BJ (cell line): ENCODE results near the gene MAP2. TPM values are rescaled to one million over a fixed set of nuclear protein-coding genes. Genes with fewer than 3 reads are reported as not detected.

Experiments
- CTCF ChIA-PET: fragments of 350-600 bp; formaldehyde crosslinking; extraction: SDS; loops from one replicate; lab custom pipeline; 2021; ENCODE audit warnings: antibody characterized with exemption, inconsistent platforms; lab: Yijun Ruan, JAX
- POLR2A ChIA-PET: fragments of 300-600 bp; sonication (Branson Sonifier 250); formaldehyde crosslinking; extraction: SDS; loops from one replicate; lab custom pipeline; 2021; ENCODE audit warnings: antibody characterized with exemption; lab: Charles Lee
- DNase-seq: peaks from one replicate; pipeline ENCODE4 v3.0.0-alpha.2; 2011; ENCODE audit warnings: low read depth
- H3K27me3 ChIP-seq: 2 replicates; pipeline ENCODE4 v1.6.0; 2011; ENCODE audit warnings: low read length; ENCODE audit not compliant: control insufficient read depth, insufficient read depth
- H3K36me3 ChIP-seq: 2 replicates; pipeline ENCODE4 v1.5.1; 2011; ENCODE audit warnings: low read length; ENCODE audit not compliant: control insufficient read depth, insufficient read depth
- H3K4me3 ChIP-seq: 2 replicates; pipeline ENCODE4 v1.5.1; 2011; ENCODE audit warnings: low read depth, mild to moderate bottlenecking, control low read depth, low read length
- CTCF ChIP-seq: IDR thresholded peaks from 2 replicates; pipeline ENCODE4 v1.5.1; 2011; ENCODE audit warnings: low read depth, mild to moderate bottlenecking, control low read depth, inconsistent platforms, low read length, moderate library complexity; ENCODE audit not compliant: insufficient read depth
- polyA plus RNA-seq: library from polyadenylated mRNA; depleted of rRNA; stranded (reverse); fragments of >200 nt; gene quantifications from 2 replicates; pipeline ENCODE4 v1.2.3, GENCODE V29; 2011

The MAP2 gene
- polyA plus RNA-seq, 1 experiment = 3.5 TPM

- CTCF ChIA-PET = interaction anchor here (0.7 to 6.3 kb wide), 9 partner anchors 10 to 133 kb away, joined by 3 to 108 read pairs (median 4); no protein-coding TSS in a partner anchor
- Histone ChIP-seq H3K27me3 (no peaks in the 10 kb centered on the region; the same call in 1 of the 2 replicates), H3K36me3 (no peaks in the 10 kb centered on the region), H3K4me3 (no peak overlapping the region)
- no peak for DNase-seq
- POLR2A ChIA-PET = interaction anchor here (0.6 kb wide), 1 partner anchor 35 kb away, joined by 3 read pairs; no protein-coding TSS in a partner anchor
- no peak for TF ChIP-seq CTCF
Measured at GRCh38 chr2:209422191-209422754, 1.6 kb upstream of the MAP2 start.

GRCh38 chr2:209424199-209424701, 403 bp downstream of the MAP2 start:
- peak overlapping the region; percentile 74 for H3K4me3 ChIP-seq
- TF ChIP-seq CTCF = no peak
- ChIA-PET POLR2A (interaction anchor here (0.6 kb wide), 1 partner anchor 131 kb away, joined by 3 read pairs; no protein-coding TSS in a partner anchor), CTCF (interaction anchor here (0.6 to 6.3 kb wide), 33 partner anchors 8 to 165 kb away, joined by 3 to 108 read pairs (median 5); no protein-coding TSS in a partner anchor)
- no peak for DNase-seq
- H3K27me3 ChIP-seq = no peaks in the 10 kb centered on the region; the same call in 1 of the 2 replicates
- no peaks in the 10 kb centered on the region for H3K36me3 ChIP-seq

GRCh38 chr2:209424781-209425470, 1.1 kb downstream of the MAP2 start:
- H3K27me3 ChIP-seq = no peaks in the 10 kb centered on the region; the same call in 1 of the 2 replicates
- ChIA-PET CTCF (interaction anchor here (0.7 to 6.3 kb wide), 24 partner anchors 10 to 178 kb away, joined by 3 to 108 read pairs (median 6); no protein-coding TSS in a partner anchor), POLR2A (no interaction called here)
- 0 out of 2 replicates have a peak, but pooled peaks have one; percentile 1 for TF ChIP-seq CTCF
- DNase-seq = no peak
- peak overlapping the region; percentile 74 for H3K4me3 ChIP-seq
- H3K36me3 ChIP-seq = no peaks in the 10 kb centered on the region

GRCh38 chr2:209425471-209426071, 1.7 kb downstream of the MAP2 start:
- DNase-seq = no peak
- Histone ChIP-seq H3K27me3 (no peaks in the 10 kb centered on the region), H3K36me3 (no peaks in the 10 kb centered on the region), H3K4me3 (no peak overlapping the region)
- ChIA-PET POLR2A (no interaction called here), CTCF (interaction anchor here (0.6 to 6.3 kb wide), 21 partner anchors 9 to 177 kb away, joined by 3 to 108 read pairs (median 5); no protein-coding TSS in a partner anchor)
- peak; percentile 70 for TF ChIP-seq CTCF
